ENCODE data around the gene EML2. TPM values are rescaled to one million over a fixed set of nuclear protein-coding genes. Genes with fewer than 3 reads are reported as not detected.
A peak's percentile ranks its signal among the peaks of the same experiment; 100 is the strongest.

Gene EML2
- total RNA-seq, 1 experiment from 2014 or later = 28.9 TPM

- H2AFZ ChIP-seq (ENCODE audit: low read length) = no peak overlapping the region
- BruUV-seq (replicated peaks) = no TSS peak
- POLR2A ChIA-PET (ENCODE audit: unreplicated experiment) = no interaction called here
- no peak overlapping the region for H3K4me3 ChIP-seq (ENCODE audit: low read length)
- H3F3A ChIP-seq (ENCODE audit: low read length, unreplicated experiment) = no peaks in the 10 kb centered on the region
- CTCF ChIA-PET = no interaction called here
- no peaks in the 10 kb centered on the region for H4K20me1 ChIP-seq (ENCODE audit: low read length)
- peaks cover 10% of the 10 kb centered on the region for H3K36me3 ChIP-seq (ENCODE audit: low read depth, low read length)
- no peaks in the 10 kb centered on the region for H3K9me3 ChIP-seq (ENCODE audit: low read length)
- no peak overlapping the region for H3K9ac ChIP-seq (ENCODE audit: low read length)
- DNase-seq (no peak), ATAC-seq (no peak)
- no peaks in the 10 kb centered on the region for H3K79me2 ChIP-seq (ENCODE audit: low read length)
- H3K27ac ChIP-seq (ENCODE audit: low read length) = no peak overlapping the region
- H3K4me2 ChIP-seq (ENCODE audit: low read length) = no peak overlapping the region
- intact Hi-C loops (cut with micrococcal nuclease) = no loop called here
- no peak for TF ChIP-seq CTCF (conservative IDR thresholded peaks at IDR 0.05; ENCODE audit: low read depth, low read length)
- no peak for TF ChIP-seq EZH2phosphoT487 (IDR thresholded peaks at IDR 0.05; ENCODE audit: borderline replicate concordance, low read length)
- TF ChIP-seq EZH2 (IDR thresholded peaks at IDR 0.05; ENCODE audit: low read length, unreplicated experiment) = no peak
- no peaks in the 10 kb centered on the region for H3K27me3 ChIP-seq (ENCODE audit: low read length)
- no peaks in the 10 kb centered on the region for H3K9me2 ChIP-seq (replicated peaks; ENCODE audit: low read length)
- H3K4me1 ChIP-seq (ENCODE audit: insufficient read depth, low read length) = peaks cover 3% of the 10 kb centered on the region; the same call in 1 of the 2 replicates
Measured at GRCh38 chr19:45682908-45683307, 43.7 kb upstream of the EML2 start.

GRCh38 chr19:45682117-45682516 lies 42.9 kb upstream of the EML2 start:
- intact Hi-C loops (cut with micrococcal nuclease) = no loop called here
- no TSS peak for BruUV-seq (replicated peaks)
- H3K4me3 ChIP-seq (ENCODE audit: low read length) = peak overlapping the region; percentile 66; the same call in 1 of the 2 replicates
- DNase-seq (no peak), ATAC-seq (no peak)
- H3K4me2 ChIP-seq (ENCODE audit: low read length) = peak overlapping the region; percentile 87
- no peak for TF ChIP-seq CTCF (conservative IDR thresholded peaks at IDR 0.05; ENCODE audit: low read depth, low read length)
- TF ChIP-seq EZH2phosphoT487 (IDR thresholded peaks at IDR 0.05; ENCODE audit: borderline replicate concordance, low read length) = no peak
- TF ChIP-seq EZH2 (IDR thresholded peaks at IDR 0.05; ENCODE audit: low read length, unreplicated experiment) = no peak
- no peaks in the 10 kb centered on the region for H3F3A ChIP-seq (ENCODE audit: low read length, unreplicated experiment)
- no peaks in the 10 kb centered on the region for H4K20me1 ChIP-seq (ENCODE audit: low read length)
- CTCF ChIA-PET = no interaction called here
- H3K27me3 ChIP-seq (ENCODE audit: low read length) = no peaks in the 10 kb centered on the region
- no peaks in the 10 kb centered on the region for H3K79me2 ChIP-seq (ENCODE audit: low read length)
- H3K36me3 ChIP-seq (ENCODE audit: low read depth, low read length) = peaks cover 6% of the 10 kb centered on the region
- no peaks in the 10 kb centered on the region for H3K9me2 ChIP-seq (replicated peaks; ENCODE audit: low read length)
- H3K4me1 ChIP-seq (ENCODE audit: insufficient read depth, low read length) = peaks cover 7% of the 10 kb centered on the region; the same call in 1 of the 2 replicates
- H3K9ac ChIP-seq (ENCODE audit: low read length) = peak overlapping the region; percentile 59; the same call in 1 of the 2 replicates
- H3K9me3 ChIP-seq (ENCODE audit: low read length) = no peaks in the 10 kb centered on the region
- H3K27ac ChIP-seq (ENCODE audit: low read length) = 0 out of 2 replicates have a peak overlapping the region, but pooled peaks have one; percentile 30
- POLR2A ChIA-PET (ENCODE audit: unreplicated experiment) = no interaction called here
- peak overlapping the region; percentile 84 for H2AFZ ChIP-seq (ENCODE audit: low read length)

GRCh38 chr19:45681391-45682015 lies 42.3 kb upstream of the EML2 start:
- H3K9me2 ChIP-seq (replicated peaks; ENCODE audit: low read length) = no peaks in the 10 kb centered on the region
- no peaks in the 10 kb centered on the region for H3F3A ChIP-seq (ENCODE audit: low read length, unreplicated experiment)
- H3K4me1 ChIP-seq (ENCODE audit: insufficient read depth, low read length) = peaks cover 7% of the 10 kb centered on the region; the same call in 1 of the 2 replicates
- no peaks in the 10 kb centered on the region for H4K20me1 ChIP-seq (ENCODE audit: low read length)
- peak; percentile 79 for ATAC-seq
- H3K36me3 ChIP-seq (ENCODE audit: low read depth, low read length) = peaks cover 4% of the 10 kb centered on the region; the same call in 1 of the 2 replicates
- H2AFZ ChIP-seq (ENCODE audit: low read length) = peak overlapping the region; percentile 84
- intact Hi-C loops (cut with micrococcal nuclease) = no loop called here
- H3K9me3 ChIP-seq (ENCODE audit: low read length) = no peaks in the 10 kb centered on the region
- peak; percentile 90 for DNase-seq
- BruUV-seq (replicated peaks) = no TSS peak
- H3K9ac ChIP-seq (ENCODE audit: low read length) = peak overlapping the region; percentile 59
- ChIA-PET CTCF (no interaction called here), POLR2A (ENCODE audit: unreplicated experiment) (no interaction called here)
- TF ChIP-seq EZH2phosphoT487 (IDR thresholded peaks at IDR 0.05; ENCODE audit: borderline replicate concordance, low read length) (no peak), EZH2 (IDR thresholded peaks at IDR 0.05; ENCODE audit: low read length, unreplicated experiment) (no peak), CTCF (conservative IDR thresholded peaks at IDR 0.05; ENCODE audit: low read depth, low read length) (peak; percentile 76)
- H3K27me3 ChIP-seq (ENCODE audit: low read length) = no peaks in the 10 kb centered on the region
- peak overlapping the region; percentile 87 for H3K4me2 ChIP-seq (ENCODE audit: low read length)
- H3K4me3 ChIP-seq (ENCODE audit: low read length) = peak overlapping the region; percentile 66
- H3K27ac ChIP-seq (ENCODE audit: low read length) = peak overlapping the region; percentile 30; the same call in 1 of the 2 replicates
- H3K79me2 ChIP-seq (ENCODE audit: low read length) = no peaks in the 10 kb centered on the region
